GM18870 (cell line): Measurements from ENCODE around the gene SASH1.

Experiments used
- ATAC-seq: cut with Tn5 transposase; IDR thresholded peaks from one replicate; pipeline ENCODE4 v1.9.1; 2021; ENCODE audit warnings: moderate library complexity; ENCODE audit not compliant: unreplicated experiment

The SASH1 gene

DNA sequence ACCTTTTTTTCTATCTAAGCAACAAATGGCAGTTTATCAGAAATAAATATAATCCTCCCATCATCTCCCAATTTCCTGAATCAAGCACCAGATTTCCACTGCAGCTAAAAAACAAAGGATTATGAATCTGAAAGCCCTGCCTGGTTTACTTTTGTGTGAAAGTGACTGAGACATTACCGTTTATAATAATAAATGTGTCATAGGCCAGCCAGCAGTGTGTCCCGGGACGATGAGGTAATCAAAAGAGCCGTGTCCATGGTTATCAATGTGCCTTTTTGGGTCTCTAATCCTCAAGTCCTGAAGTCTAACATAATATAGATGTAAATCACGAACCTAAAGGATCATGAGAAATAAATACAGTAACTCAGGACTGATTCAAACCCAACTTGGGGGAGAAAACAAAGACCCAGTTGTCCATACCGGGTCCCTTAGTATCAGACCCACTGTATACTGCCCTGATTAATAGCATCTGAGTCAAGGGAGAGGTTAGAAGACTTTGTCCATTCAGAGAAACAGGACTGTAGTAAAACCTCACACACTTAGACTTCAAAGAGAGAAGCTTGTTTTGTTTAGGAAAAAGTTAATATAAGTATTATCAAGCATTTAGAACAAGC lies 149.1 kb downstream of the SASH1 start:
- no peak for ATAC-seq

DNA sequence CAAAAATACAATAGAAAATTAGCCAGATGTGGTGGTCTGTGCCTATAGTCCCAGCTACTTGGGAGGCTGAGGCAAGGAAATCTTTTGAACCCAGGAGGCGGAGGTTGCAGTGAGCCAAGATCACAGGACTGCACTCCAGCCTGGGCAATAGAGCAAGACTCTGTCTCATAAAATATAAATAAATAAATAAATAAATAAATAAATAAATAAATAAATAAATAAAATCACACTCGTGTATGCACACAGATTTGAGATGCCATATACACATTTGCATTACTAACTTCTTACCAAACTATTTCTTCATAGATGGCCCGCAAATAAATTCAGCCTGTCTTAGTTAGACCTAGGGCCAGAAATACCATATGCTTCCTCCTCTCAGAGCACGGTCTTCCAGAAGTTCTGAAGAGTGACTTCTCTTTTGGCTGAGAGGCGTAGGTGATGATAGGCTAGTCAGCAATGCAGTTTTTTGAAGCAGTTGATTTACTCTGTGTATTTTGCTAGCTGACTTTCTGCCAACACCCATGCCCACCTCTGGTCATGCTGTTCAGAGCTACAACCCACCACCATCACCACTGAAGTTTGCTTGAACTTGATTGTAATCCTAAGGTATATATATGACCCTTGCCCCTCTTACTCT lies 150.1 kb downstream of the SASH1 start:
- ATAC-seq = no peak

DNA sequence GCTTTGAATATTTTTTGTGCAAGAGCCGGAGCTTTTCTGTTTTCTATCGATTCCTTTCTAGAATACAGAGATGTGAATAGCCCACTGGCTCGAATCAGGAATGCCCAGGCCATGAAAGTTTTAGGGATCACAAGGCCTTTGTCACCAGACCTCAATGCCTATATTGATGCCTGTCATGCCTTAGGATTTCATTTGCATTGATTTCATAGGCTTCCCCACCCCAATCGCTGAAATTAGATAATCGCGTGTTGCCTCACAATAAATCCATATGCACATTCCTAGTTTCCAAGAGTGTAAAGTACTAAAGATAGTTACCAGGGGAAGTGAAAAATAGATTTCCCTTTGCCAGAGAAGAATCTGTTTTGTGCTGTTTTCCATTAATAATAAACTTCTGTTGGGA lies 150.8 kb downstream of the SASH1 start:
- ATAC-seq = no peak

DNA sequence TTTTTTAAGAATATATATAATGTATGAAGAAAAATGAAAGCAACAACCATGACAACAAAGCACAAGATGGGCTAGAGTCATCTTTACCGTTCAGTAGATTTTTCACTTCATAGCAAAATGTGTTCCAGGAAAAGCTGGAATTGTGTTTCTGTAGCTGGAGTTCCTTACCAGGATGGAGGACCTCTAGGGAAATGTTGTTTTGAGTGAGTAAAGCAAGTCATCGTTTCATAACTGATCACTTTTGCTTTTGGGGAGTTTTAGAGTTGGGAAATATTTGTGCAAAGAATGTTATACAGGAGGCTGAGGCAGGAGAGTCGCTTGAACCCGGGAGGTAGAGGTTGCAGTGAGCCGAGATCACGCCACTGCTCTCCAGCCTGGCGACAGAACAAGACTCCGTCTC lies 151.6 kb downstream of the SASH1 start:
- ATAC-seq = no peak

DNA sequence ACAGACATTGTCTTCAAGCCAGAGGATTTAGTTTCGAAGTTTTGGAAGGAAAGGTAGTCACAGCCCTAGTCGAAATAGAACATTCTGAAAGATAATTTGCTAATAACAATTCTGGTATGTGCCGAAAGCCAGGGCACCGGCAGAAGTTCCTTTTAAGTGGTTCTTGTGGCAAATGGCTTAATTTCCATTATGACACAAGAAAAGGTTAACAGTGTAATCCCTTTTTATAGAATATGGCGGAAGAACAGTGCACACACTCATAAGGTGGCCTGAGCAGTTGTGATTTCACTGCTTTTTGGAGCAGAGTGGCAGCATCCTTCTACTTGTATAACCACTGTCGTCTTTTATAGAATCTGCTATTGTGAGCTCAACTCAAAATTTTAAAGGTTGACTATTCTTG lies 152.4 kb downstream of the SASH1 start:
- no peak for ATAC-seq

DNA sequence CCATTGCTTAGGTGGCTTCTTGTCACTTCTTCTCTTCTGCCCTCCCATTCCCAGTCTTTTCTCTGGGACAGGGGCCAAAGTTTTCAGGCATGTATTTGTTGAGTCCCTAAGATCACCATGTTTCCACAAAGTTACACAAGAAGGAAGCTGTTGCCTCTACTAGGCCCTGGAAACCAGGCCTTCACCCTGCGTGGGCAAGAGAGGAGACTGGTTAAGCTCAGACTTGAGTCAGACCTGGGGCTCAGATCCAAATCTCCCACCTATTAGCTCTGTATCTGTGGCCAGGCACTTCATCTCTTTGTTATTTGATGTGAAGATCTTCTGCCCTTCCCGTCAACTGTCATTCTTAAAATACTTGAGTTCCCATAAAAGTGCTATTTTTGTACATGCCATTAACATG lies 154.6 kb downstream of the SASH1 start:
- ATAC-seq = no peak

DNA sequence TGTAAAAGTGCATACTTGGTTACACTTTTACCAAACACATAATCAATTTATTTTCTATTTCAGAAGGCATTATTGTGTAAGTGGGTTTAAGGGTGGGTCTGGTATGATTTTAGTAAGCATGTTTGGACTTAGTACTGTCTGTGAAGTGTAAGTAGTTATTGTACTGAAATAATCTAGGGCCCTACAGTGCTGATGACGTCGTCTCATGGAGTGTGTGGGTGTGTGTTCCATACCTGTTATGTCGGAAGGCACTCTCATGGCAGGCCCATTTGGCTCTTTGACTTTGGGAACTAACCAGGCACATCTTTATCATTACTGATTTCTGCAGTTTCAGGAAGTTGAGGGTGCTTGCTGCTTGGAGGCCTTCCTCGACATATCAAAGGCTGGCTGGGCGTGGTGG lies 155.1 kb downstream of the SASH1 start:
- ATAC-seq = no peak

DNA sequence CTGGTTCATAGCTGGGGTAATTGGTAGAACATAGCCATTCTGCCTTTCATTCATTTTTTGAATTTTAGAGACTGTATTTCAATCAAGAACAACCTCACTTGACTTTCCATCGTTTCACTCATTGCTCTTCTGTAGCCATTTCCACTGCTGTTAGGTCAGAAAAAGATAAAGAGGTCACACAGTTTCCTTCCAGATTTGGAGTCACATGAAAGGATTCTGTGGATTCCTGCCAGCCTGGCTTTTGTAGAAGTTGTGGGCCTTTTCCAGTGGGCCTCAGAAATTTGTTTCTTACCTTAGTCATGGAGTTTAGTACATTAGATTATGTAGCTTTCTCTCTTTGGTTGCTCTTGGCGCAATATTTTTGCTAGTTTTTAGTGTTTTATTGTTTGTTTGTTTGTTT lies 157.8 kb downstream of the SASH1 start:
- ATAC-seq = no peak

DNA sequence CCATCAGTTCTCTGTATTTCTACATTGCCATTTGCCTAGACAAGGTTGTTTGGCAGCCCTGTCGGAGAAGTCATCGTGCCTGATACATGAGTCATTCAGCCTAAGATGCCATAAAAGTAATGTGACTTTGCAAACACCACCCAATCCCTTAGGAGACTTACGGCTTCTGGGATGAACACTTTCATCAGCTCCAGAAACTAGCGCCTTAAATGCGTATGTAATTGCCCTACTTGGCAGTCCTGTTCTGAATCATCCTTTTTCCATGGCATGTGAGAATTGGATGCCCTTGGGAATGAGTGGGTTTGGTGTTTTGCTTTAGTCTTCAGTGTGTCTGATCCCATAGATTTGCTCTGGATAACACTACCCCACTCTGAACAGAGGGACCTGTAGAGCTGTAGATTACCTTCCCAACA lies 158.5 kb downstream of the SASH1 start:
- ATAC-seq = no peak

DNA sequence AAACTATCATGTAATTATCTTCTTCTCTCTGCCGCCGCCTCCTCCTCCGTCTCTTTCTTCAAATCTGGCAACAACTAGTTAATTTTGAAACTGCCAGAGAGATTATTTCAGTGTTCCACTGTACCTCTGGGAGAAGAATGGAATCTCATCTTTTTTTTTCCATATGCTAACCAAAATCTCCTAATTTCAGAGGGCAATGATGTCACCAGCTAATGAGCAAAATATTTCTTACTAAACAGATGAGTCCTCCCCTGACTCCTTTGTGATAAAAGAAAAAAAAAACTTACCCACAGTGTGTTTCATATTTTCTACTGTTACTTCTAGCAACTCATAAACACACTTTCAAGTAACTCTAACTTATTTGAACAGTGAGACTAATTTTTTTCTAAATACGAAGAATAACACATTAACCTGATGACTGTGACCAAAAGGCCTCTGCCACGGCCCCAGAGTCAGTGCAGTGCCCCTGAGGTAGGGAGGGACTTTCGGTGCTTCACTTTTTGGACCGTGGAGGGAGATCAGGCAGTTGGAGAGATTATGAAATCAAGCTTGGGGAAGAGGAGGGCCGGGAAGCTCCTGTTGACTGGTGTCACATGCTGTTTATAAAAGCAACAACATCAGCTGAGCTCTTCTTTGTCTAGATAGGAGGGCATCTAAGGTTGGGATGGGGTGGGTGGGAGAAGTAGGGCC lies 159.6 kb downstream of the SASH1 start:
- ATAC-seq = no peak

DNA sequence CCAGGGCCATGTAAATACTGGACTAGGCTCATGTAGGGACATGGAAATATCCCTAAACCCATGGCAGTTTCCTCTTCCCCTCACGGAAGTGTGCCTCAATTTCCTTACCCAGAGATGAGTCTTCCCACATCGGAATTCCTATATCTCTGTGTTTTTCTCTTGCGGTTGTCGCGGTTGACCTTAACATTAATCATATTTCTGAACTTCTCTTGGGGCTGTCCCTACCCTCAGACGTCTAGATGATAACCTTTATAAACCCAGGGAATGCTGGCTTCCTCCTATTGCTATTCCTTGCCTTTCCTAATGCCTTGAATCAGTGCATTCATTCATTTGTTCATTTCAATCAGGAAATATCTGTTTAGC lies 160.1 kb downstream of the SASH1 start:
- ATAC-seq = no peak

DNA sequence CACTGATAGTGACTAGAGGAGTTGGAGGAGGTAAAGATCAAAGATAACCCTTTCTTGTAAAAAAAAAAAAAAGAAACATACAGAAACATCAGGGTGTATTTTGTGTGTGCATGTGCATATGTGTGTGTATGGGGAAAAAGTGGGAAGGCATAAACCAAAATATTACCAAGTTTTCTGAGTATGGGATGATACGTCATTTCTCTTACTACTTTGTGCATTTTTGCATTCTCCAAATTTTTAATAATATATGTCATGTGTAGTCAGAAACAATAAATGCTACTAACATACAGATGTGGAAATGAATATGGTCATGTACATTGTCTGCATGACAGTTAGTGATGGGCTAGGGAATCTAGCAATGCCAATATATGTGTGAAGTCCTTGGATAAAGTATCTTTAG lies 161.1 kb downstream of the SASH1 start:
- no peak for ATAC-seq

DNA sequence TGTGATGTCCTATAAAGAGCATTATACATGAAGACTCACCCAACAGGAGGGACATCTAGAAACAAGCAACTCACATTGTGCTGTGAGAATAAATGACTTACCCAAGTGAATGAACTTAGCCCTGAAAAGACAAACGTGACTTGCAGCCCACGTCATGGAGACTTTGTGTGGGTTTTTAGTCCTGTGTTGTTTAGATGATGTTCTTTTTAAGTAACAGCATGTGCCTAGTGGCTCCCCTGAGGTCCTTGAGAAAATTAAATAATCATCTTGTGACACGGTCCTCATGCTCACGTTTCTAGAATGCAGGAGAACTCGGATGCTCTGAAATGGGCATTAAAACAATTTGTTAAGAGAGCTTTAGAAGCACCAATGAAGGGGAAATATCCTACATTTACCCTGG lies 165.1 kb downstream of the SASH1 start:
- ATAC-seq = no peak

DNA sequence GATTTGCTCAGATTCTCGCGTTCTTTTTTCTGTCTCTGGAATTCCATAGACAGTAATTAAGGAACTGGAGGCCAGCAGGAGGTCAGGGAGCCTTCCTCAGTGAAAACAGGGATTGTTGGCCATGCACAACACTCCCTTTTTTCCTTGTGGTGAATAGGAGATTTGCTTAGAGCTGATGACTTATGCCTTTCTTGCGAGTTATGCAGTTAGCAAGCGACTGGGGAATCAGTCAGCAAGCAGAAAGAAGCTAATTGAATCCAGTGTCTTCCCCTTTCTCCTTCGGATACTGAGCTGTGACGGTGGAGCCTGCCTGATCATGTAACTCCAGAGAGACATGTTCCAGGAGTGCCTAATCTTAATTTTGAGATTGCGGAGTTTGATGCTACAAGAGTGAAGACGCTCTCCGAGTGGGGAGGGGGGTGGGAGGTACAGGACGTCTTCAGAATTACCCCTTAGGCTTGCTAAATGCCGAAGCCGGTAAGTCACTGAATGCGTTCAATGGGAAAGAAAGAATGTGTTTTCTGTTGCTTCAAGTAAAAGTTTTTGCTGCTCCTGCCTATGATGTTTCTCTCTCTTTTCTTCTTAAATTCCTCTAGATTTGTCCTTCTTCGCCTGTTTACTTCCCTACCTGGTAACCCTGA lies 165.9 kb downstream of the SASH1 start:
- ATAC-seq = no peak

DNA sequence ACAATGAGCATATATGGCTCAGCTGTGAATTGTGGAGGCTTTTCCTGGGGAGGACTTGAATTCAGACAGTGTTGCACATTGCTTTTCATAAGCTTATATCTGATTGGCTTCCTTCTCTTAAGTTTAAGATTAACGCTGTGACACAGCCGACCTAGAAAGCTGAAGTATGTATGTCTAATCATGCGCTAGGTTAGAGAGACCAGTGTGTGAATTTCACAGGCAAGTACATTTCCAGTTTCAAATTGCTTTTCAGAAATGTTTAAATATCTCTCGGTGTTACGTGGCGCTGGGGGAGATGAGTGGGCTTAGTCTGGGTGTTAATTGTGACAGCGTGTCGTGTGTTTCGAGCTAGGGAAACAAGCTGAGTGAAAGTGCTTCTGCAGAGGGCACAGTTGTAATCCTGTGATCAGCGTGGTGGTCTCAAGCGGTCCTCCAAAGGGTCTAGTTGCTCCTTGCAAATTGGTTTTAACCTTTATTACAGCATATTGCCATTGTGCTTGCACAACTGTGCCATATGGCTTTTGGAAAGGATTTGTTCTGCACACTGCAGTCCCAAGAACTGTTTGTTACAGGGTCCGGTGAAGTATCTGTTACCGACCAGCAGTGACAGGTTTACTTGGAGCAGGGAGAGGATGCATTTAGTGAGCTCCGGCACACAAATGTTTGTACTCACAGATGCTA lies 166.6 kb downstream of the SASH1 start:
- ATAC-seq = no peak

DNA sequence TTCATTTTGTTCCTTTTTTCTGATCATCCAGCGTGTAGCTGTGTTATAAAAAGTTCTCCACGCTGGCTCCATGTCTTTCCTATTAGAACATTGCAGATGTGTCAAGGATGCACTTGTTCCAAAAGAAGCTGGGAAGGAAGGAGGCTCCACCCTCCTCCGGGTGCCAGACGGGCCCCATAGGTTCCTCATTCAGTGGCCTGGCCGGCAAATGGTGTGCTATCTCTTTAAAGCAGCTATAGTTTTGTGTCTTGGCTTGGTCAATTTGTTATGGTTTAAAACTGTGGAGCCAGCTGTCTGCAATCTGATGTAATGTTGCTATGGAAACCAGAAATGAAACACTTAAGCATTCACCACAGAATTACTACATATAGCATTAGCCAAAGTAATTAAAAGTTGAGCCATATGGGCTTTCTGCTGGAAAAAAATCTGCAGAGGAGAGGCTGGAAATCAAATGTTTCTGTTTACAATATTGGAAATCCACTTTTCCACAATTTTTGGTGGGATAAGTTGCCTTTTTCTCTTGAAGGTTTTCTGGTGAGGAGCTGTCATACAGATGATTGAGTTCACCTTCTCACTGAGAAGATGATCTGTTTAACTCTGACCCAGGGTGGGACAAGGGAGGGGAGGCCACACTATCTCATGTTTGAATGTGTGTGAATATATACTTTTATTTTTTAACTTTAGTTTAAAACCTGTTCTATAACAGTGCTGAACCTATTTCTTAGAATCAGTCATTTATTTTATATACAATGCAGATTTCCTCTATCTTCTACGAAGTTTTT lies 167.4 kb downstream of the SASH1 start:
- ATAC-seq = peak; percentile 85

DNA sequence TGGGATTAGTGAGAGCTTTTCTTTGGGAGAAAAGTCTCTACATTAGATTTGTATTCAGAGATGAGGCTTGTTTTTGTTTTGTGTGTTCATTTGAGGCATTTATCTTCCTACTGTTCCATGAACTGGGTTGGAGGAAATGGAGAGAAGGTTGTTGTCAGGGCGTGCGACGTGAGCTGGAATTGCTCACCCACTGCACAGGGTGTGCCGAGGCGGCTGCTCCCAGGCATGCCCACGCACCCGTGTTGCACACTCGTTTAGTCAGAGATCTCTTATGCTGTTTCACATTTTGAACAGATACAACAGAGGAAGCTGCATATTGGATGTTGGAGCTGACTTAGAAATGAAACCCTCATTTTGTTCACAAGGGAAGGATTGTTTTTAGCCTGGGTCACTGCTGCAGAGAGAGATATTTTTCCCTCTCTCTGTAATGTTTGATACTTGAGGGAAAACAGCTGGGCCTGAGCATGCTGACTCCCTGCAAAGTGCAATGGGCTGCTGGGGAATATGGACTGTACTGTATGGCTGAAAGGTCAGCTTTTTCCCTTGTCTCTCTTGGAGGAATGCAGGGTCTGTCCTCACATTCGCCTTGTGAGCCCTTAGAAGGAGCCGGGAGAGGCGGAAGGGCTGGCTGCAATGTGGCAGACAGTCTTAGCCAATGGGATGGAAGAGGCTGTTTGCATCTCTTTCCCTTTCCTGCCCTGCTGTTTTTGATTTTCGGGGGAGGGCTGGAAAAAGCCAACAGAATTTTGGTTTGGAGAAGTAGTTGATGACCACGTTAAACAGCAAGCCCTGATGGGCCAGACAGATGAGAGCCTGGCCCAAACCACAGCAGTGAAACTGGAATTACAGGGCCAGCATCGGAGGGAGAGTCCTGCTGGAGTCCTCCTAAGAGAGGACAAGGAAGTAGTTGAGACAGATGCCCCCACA lies 170.8 kb downstream of the SASH1 start:
- no peak for ATAC-seq

DNA sequence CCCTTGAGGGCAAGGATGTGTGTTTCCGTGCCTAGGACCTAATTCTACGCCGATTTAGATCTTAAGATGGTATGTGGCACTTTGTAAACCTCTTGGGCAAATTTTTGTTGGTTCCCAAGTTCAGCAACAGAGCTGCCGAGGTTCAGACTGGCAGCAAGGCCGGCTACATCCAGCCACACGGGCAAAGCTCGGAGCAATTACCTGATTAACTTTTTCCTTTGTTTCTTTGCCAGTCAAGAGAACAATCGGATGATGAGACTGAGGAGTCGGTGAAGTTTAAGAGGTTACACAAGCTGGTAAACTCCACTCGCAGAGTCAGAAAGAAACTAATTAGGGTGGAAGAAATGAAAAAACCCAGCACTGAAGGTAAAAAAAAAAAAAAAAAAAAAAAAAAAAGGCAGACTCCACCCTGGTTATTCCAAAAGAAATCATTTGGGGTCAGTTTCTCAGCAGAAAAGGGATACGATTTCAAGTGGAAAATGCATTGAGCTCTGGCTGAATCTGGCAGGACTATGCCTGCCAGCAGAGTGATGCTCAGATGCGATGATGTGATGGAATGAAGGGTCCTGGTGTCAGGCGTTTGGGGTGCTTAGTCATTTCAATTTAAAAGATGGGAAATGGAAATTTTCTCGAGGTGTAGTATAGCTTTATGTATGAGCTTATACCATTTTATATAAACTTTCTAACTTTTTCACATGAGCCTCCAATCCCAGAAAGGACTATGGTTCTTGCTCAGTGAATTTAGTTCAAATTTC lies 171.6 kb downstream of the SASH1 start:
- ATAC-seq = no peak

DNA sequence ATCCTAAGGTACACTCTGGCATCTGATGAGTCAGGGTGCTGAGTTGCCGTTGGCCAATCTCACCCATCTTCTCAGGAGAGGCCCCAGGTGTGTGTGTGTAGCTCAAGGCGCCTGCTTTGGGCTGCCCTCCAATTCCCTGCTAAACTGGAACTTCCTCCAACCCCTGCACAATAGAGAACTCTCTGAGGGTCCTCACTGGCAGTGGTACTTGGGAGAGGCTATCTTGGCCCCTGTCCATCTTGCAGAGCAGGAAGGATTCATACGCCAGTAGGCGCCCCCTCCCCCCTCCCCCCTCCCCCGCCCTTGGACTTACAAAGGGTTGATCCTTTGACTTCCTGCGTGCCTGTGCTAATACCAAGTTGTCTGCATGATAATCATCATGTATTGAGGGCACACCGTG lies 173.6 kb downstream of the SASH1 start:
- ATAC-seq = no peak
